ENCODE measurements around the gene DNAJB11.
"Not testable (repeated sequence)": the region's sequence is repeated elsewhere in the genome, so short reads cannot be mapped to it uniquely, and the experiment has no call there.

Gene DNAJB11

GRCh38 chr3:186583831-186584230, 13.3 kb downstream of the DNAJB11 start:
- Histone ChIP-seq H3K4me3 (ENCODE audit: low read length) (no peak overlapping the region), H3K4me1 (ENCODE audit: control insufficient read depth, low read length) (no peaks in the 10 kb centered on the region), H3K36me3 (ENCODE audit: control insufficient read depth, low read length) (peaks cover 73% of the 10 kb centered on the region), H3K79me2 (ENCODE audit: control insufficient read depth, low read length) (peaks cover 4% of the 10 kb centered on the region; the same call in 1 of the 2 replicates), H3K27ac (ENCODE audit: low read depth, low read length) (no peak overlapping the region), H3K4me2 (ENCODE audit: low read length) (no peak overlapping the region), H3F3A (ENCODE audit: control insufficient read depth, insufficient read depth) (peaks cover 11% of the 10 kb centered on the region; the same call in 1 of the 2 replicates), H4K20me1 (ENCODE audit: control insufficient read depth, insufficient read depth, low read depth, low read length) (0 out of 2 replicates have a peak, but pooled peaks cover 3% of the 10 kb centered on the region), H3K9me2 (replicated peaks; ENCODE audit: control insufficient read depth, low read length) (no peaks in the 10 kb centered on the region), H3K27me3 (ENCODE audit: control insufficient read depth, low read length) (no peaks in the 10 kb centered on the region), H3K9me3 (ENCODE audit: control insufficient read depth, insufficient read depth, low read length) (no peaks in the 10 kb centered on the region)
- TF ChIP-seq EZH2phosphoT487 (IDR thresholded peaks at IDR 0.05; ENCODE audit: borderline replicate concordance, low read length) (no peak), CTCF (IDR thresholded peaks at IDR 0.05; ENCODE audit: low read depth, low read length, poor library complexity, severe bottlenecking) (no peak)

GRCh38 chr3:186586245-186586644, 15.7 kb downstream of the DNAJB11 start:
- H3K4me2 ChIP-seq (ENCODE audit: low read length); H3K9me2 ChIP-seq (replicated peaks; ENCODE audit: control insufficient read depth, low read length); H3K4me1 ChIP-seq (ENCODE audit: control insufficient read depth, low read length); H3K9me3 ChIP-seq (ENCODE audit: control insufficient read depth, insufficient read depth, low read length); H3K27me3 ChIP-seq (ENCODE audit: control insufficient read depth, low read length); H4K20me1 ChIP-seq (ENCODE audit: control insufficient read depth, insufficient read depth, low read depth, low read length); H3K27ac ChIP-seq (ENCODE audit: low read depth, low read length); H3K4me3 ChIP-seq (ENCODE audit: low read length); H3K79me2 ChIP-seq (ENCODE audit: control insufficient read depth, low read length): not testable (repeated sequence)
- H3F3A ChIP-seq (ENCODE audit: control insufficient read depth, insufficient read depth) = peaks cover 11% of the 10 kb centered on the region; the same call in 1 of the 2 replicates
- peaks cover 50% of the 10 kb centered on the region for H3K36me3 ChIP-seq (ENCODE audit: control insufficient read depth, low read length)

GRCh38 chr3:186587183-186587582, 16.7 kb downstream of the DNAJB11 start:
- TF ChIP-seq EZH2phosphoT487 (IDR thresholded peaks at IDR 0.05; ENCODE audit: borderline replicate concordance, low read length) (no peak), CTCF (IDR thresholded peaks at IDR 0.05; ENCODE audit: low read depth, low read length, poor library complexity, severe bottlenecking) (no peak)
- Histone ChIP-seq H3K9me3 (ENCODE audit: control insufficient read depth, insufficient read depth, low read length) (no peaks in the 10 kb centered on the region), H3K9me2 (replicated peaks; ENCODE audit: control insufficient read depth, low read length) (no peaks in the 10 kb centered on the region), H3F3A (ENCODE audit: control insufficient read depth, insufficient read depth) (peaks cover 11% of the 10 kb centered on the region; the same call in 1 of the 2 replicates), H3K4me2 (ENCODE audit: low read length) (no peak overlapping the region), H3K79me2 (ENCODE audit: control insufficient read depth, low read length) (no peaks in the 10 kb centered on the region), H3K4me3 (ENCODE audit: low read length) (no peak overlapping the region), H3K27ac (ENCODE audit: low read depth, low read length) (no peak overlapping the region), H3K27me3 (ENCODE audit: control insufficient read depth, low read length) (no peaks in the 10 kb centered on the region), H3K36me3 (ENCODE audit: control insufficient read depth, low read length) (peaks cover 40% of the 10 kb centered on the region), H3K4me1 (ENCODE audit: control insufficient read depth, low read length) (no peaks in the 10 kb centered on the region), H4K20me1 (ENCODE audit: control insufficient read depth, insufficient read depth, low read depth, low read length) (0 out of 2 replicates have a peak, but pooled peaks cover 3% of the 10 kb centered on the region)

GRCh38 chr3:186588632-186589031, 18.1 kb downstream of the DNAJB11 start:
- Histone ChIP-seq H3K4me1 (ENCODE audit: control insufficient read depth, low read length) (no peaks in the 10 kb centered on the region), H4K20me1 (ENCODE audit: control insufficient read depth, insufficient read depth, low read depth, low read length) (0 out of 2 replicates have a peak, but pooled peaks cover 3% of the 10 kb centered on the region), H3F3A (ENCODE audit: control insufficient read depth, insufficient read depth) (peaks cover 11% of the 10 kb centered on the region; the same call in 1 of the 2 replicates), H3K9me3 (ENCODE audit: control insufficient read depth, insufficient read depth, low read length) (no peaks in the 10 kb centered on the region), H3K9me2 (replicated peaks; ENCODE audit: control insufficient read depth, low read length) (no peaks in the 10 kb centered on the region), H3K4me2 (ENCODE audit: low read length) (no peak overlapping the region), H3K79me2 (ENCODE audit: control insufficient read depth, low read length) (no peaks in the 10 kb centered on the region), H3K27ac (ENCODE audit: low read depth, low read length) (no peak overlapping the region), H3K4me3 (ENCODE audit: low read length) (no peak overlapping the region), H3K27me3 (ENCODE audit: control insufficient read depth, low read length) (no peaks in the 10 kb centered on the region), H3K36me3 (ENCODE audit: control insufficient read depth, low read length) (peaks cover 26% of the 10 kb centered on the region)
- TF ChIP-seq CTCF (IDR thresholded peaks at IDR 0.05; ENCODE audit: low read depth, low read length, poor library complexity, severe bottlenecking) (no peak), EZH2phosphoT487 (IDR thresholded peaks at IDR 0.05; ENCODE audit: borderline replicate concordance, low read length) (no peak)
